IPS-NIHi7 (cell line): ENCODE data around the gene TMA7B.
A peak's percentile ranks its signal among the peaks of the same experiment; 100 is the strongest.
"Not testable (repeated sequence)": the region's sequence is repeated elsewhere in the genome, so short reads cannot be mapped to it uniquely, and the experiment has no call there.

Experiments used
- DNase-seq: peaks from one replicate; pipeline ENCODE4 v3.0.0; 2012; ENCODE audit warnings: mixed read lengths; ENCODE audit errors: extremely low spot score

The TMA7B gene

GRCh38 chr22:39932918-39933649, 27.1 kb upstream of the TMA7B start:
- DNase-seq, result peak; percentile 89

- no peak for DNase-seq
Measured at GRCh38 chr22:39933741-39934140, 26.5 kb upstream of the TMA7B start.

GRCh38 chr22:39935116-39935515, 25.1 kb upstream of the TMA7B start:
- DNase-seq, result no peak

GRCh38 chr22:39935612-39936011, 24.6 kb upstream of the TMA7B start:
- no peak for DNase-seq

GRCh38 chr22:39936523-39937145, 23.6 kb upstream of the TMA7B start:
- no peak for DNase-seq

GRCh38 chr22:39937906-39938305, 22.3 kb upstream of the TMA7B start:
- DNase-seq, result no peak

GRCh38 chr22:39938509-39939111, 21.6 kb upstream of the TMA7B start:
- no peak for DNase-seq

- no peak for DNase-seq
Measured at GRCh38 chr22:39939830-39940229, 20.4 kb upstream of the TMA7B start.

- peak; percentile 28 for DNase-seq
Measured at GRCh38 chr22:39940757-39941305, 19.4 kb upstream of the TMA7B start.

GRCh38 chr22:39941601-39942000, 18.6 kb upstream of the TMA7B start:
- DNase-seq, result no peak

- DNase-seq, result no peak
Measured at GRCh38 chr22:39942439-39943230, 17.6 kb upstream of the TMA7B start.

GRCh38 chr22:39943337-39943736, 16.9 kb upstream of the TMA7B start:
- DNase-seq, result peak; percentile 82

GRCh38 chr22:39943953-39944872, 16.0 kb upstream of the TMA7B start:
- DNase-seq, result no peak

GRCh38 chr22:39946126-39946502, 14.1 kb upstream of the TMA7B start:
- DNase-seq, result no peak

- no peak for DNase-seq
Measured at GRCh38 chr22:39946503-39947219, 13.5 kb upstream of the TMA7B start.

- DNase-seq, result no peak
Measured at GRCh38 chr22:39947220-39948216, 12.7 kb upstream of the TMA7B start.

- DNase-seq, result no peak
Measured at GRCh38 chr22:39949964-39950737, 10.0 kb upstream of the TMA7B start.

- DNase-seq, result not testable (repeated sequence)
Measured at GRCh38 chr22:39951603-39952293, 8.4 kb upstream of the TMA7B start.
